ENCODE measurements around the gene SPECC1. TPM values are rescaled to one million over a fixed set of nuclear protein-coding genes. Genes with fewer than 3 reads are reported as not detected.
A peak's percentile ranks its signal among the peaks of the same experiment; 100 is the strongest.

SPECC1 gene
- total and polyA plus RNA-seq, 2 donors (not counting 3 experiments of a cell fraction or from before 2014, with no cell fraction given) = 5.3 to 20.4 TPM

GRCh38 chr17:19979917-19980770 is 29.0 kb upstream of the SPECC1 start:
- peak; percentile 37 for TF ChIP-seq POLR2AphosphoS5 (IDR thresholded peaks at IDR 0.05; ENCODE audit: insufficient read depth, low read depth, low read length)
- peak; percentile 10 for TF ChIP-seq GATA2 (IDR thresholded peaks at IDR 0.05; ENCODE audit: insufficient read depth, insufficient read length, low read depth, low read length)
- no peak for TF ChIP-seq POLR2A (IDR thresholded peaks at IDR 0.05; ENCODE audit: low read depth, low read length)
- peak; percentile 12 for TF ChIP-seq FOS (IDR thresholded peaks at IDR 0.05; ENCODE audit: borderline replicate concordance, insufficient read depth, low read length)
- no TSS peak for BruUV-seq (replicated peaks)
- POLR2A ChIA-PET = no interaction called here
- Histone ChIP-seq H3K9me1 (replicated peaks; ENCODE audit: control insufficient read depth, extremely low read depth, insufficient read depth, low read length) (no peaks in the 10 kb centered on the region), H4K20me1 (replicated peaks; ENCODE audit: control insufficient read depth, extremely low read depth, insufficient read depth, low read length) (no peaks in the 10 kb centered on the region), H3K4me1 (ENCODE audit: control insufficient read depth, extremely low read depth, insufficient read depth, low read length) (peaks cover 7% of the 10 kb centered on the region), H3K9me3 (replicated peaks; ENCODE audit: control insufficient read depth, insufficient read depth, low read length) (no peaks in the 10 kb centered on the region), H3K27ac (ENCODE audit: insufficient read depth, low read depth, low read length) (no peak overlapping the region), H3K79me2 (ENCODE audit: control insufficient read depth, insufficient read depth, low read length) (peaks cover 27% of the 10 kb centered on the region), H2AFZ (ENCODE audit: low read depth, low read length) (peak overlapping the region; percentile 63), H3K9ac (replicated peaks; ENCODE audit: extremely low read depth, insufficient read depth, low read length) (no peak overlapping the region), H3K27me3 (ENCODE audit: control insufficient read depth in 2 of 2, insufficient read depth in 2 of 2, low read length in 2 of 2) (no peaks in the 10 kb centered on the region), H3K4me3 (replicated peaks in 1 of 3; ENCODE audit: insufficient read depth in 1 of 3, low read depth in 1 of 3, low read length in 3 of 3) (no peak overlapping the region), H3K4me2 (ENCODE audit: insufficient read depth, low read length) (peak overlapping the region; percentile 37), H3K36me3 (ENCODE audit: control insufficient read depth in 2 of 2, extremely low read depth in 1 of 2, insufficient read depth in 2 of 2, low read length in 2 of 2) (no peaks in the 10 kb centered on the region)
- FAIRE-seq (no peak), DNase-seq (ENCODE audit: low read depth, low spot score) (peak; percentile 35)
- CTCF ChIA-PET = interaction anchor here (0.6 kb wide), 1 partner anchor 30 kb away, joined by 3 read pairs; no protein-coding TSS in a partner anchor
- intact Hi-C loops (cut with micrococcal nuclease) (loop anchor here (10.0 kb wide), 1 partner anchor 115 kb away; the partner anchor contains the start of gene ULK2), dilution Hi-C loops (cut with MboI; ENCODE audit: extremely low pct_ligation_motif_present, low sequenced_read_pairs) (no loop called here)

- dilution Hi-C loops (cut with MboI; ENCODE audit: extremely low pct_ligation_motif_present, low sequenced_read_pairs) = no loop called here
- BruUV-seq (replicated peaks) = no TSS peak
These were observed 22.0 kb upstream of the SPECC1 start for GRCh38 chr17:19986941-19987861.

More at GRCh38 chr17:19986941-19987861, 22.0 kb upstream of the SPECC1 start:
- Histone ChIP-seq H3K27ac (ENCODE audit: insufficient read depth, low read depth, low read length) (no peak overlapping the region), H3K4me2 (ENCODE audit: insufficient read depth, low read length) (no peak overlapping the region), H4K20me1 (replicated peaks; ENCODE audit: control insufficient read depth, extremely low read depth, insufficient read depth, low read length) (no peaks in the 10 kb centered on the region), H3K4me3 (replicated peaks in 1 of 3; ENCODE audit: insufficient read depth in 1 of 3, low read depth in 1 of 3, low read length in 3 of 3) (no peak overlapping the region), H3K9ac (replicated peaks; ENCODE audit: extremely low read depth, insufficient read depth, low read length) (no peak overlapping the region), H3K9me3 (replicated peaks; ENCODE audit: control insufficient read depth, insufficient read depth, low read length) (no peaks in the 10 kb centered on the region), H3K27me3 (ENCODE audit: control insufficient read depth in 2 of 2, insufficient read depth in 2 of 2, low read length in 2 of 2) (peaks cover 4 to 5% of the 10 kb centered on the region in 2 experiments), H3K36me3 (ENCODE audit: control insufficient read depth in 2 of 2, extremely low read depth in 1 of 2, insufficient read depth in 2 of 2, low read length in 2 of 2) (no peaks in the 10 kb centered on the region), H3K4me1 (ENCODE audit: control insufficient read depth, extremely low read depth, insufficient read depth, low read length) (no peaks in the 10 kb centered on the region), H3K79me2 (ENCODE audit: control insufficient read depth, insufficient read depth, low read length) (no peaks in the 10 kb centered on the region), H2AFZ (ENCODE audit: low read depth, low read length) (no peak overlapping the region), H3K9me1 (replicated peaks; ENCODE audit: control insufficient read depth, extremely low read depth, insufficient read depth, low read length) (no peaks in the 10 kb centered on the region)
- ChIA-PET CTCF (interaction anchor here (1.2 kb wide), 1 partner anchor 130 kb away, joined by 3 read pairs; no protein-coding TSS in a partner anchor), POLR2A (no interaction called here)
- FAIRE-seq (no peak), DNase-seq (ENCODE audit: low read depth, low spot score) (no peak)
- TF ChIP-seq EZH2 (IDR thresholded peaks at IDR 0.05; ENCODE audit: borderline replicate concordance, low read depth, low read length, severe bottlenecking) (no peak), POLR2A (IDR thresholded peaks at IDR 0.05; ENCODE audit: low read depth, low read length) (no peak), POLR2AphosphoS5 (IDR thresholded peaks at IDR 0.05; ENCODE audit: insufficient read depth, low read depth, low read length) (no peak), FOS (IDR thresholded peaks at IDR 0.05; ENCODE audit: borderline replicate concordance, insufficient read depth, low read length) (no peak), JUN (IDR thresholded peaks at IDR 0.05; ENCODE audit: borderline replicate concordance, insufficient read depth, insufficient read length, low read depth) (no peak), MYC (IDR thresholded peaks at IDR 0.05; ENCODE audit: low read depth, low read length) (no peak), MAX (IDR thresholded peaks at IDR 0.05; ENCODE audit: insufficient read depth, insufficient read length) (no peak), CTCF (IDR thresholded peaks at IDR 0.05; ENCODE audit: extremely low read depth in 1 of 2, insufficient read depth in 1 of 2, low read depth in 1 of 2, low read length in 2 of 2) (no peak), GATA2 (IDR thresholded peaks at IDR 0.05; ENCODE audit: insufficient read depth, insufficient read length, low read depth, low read length) (no peak)
- intact Hi-C loops (cut with micrococcal nuclease) = no loop called here
